Measurements from ENCODE around the gene PARP2. TPM values are rescaled to one million over a fixed set of nuclear protein-coding genes. Genes with fewer than 3 reads are reported as not detected.

The PARP2 gene, protein sequence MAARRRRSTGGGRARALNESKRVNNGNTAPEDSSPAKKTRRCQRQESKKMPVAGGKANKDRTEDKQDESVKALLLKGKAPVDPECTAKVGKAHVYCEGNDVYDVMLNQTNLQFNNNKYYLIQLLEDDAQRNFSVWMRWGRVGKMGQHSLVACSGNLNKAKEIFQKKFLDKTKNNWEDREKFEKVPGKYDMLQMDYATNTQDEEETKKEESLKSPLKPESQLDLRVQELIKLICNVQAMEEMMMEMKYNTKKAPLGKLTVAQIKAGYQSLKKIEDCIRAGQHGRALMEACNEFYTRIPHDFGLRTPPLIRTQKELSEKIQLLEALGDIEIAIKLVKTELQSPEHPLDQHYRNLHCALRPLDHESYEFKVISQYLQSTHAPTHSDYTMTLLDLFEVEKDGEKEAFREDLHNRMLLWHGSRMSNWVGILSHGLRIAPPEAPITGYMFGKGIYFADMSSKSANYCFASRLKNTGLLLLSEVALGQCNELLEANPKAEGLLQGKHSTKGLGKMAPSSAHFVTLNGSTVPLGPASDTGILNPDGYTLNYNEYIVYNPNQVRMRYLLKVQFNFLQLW
- total RNA-seq (2014; rRNA removed; shearing (Covaris generic)) (5.8 and 10.1 TPM in 2 replicates), polyA plus RNA-seq (2016; fragmentation: Nextera tagmentation; extraction: Ambion mirVana) (25.1 and 26.0 TPM in 2 replicates)

GRCh38 chr14:20343092-20343861, at the start of gene PARP2:
PARP2 (plus strand) TSS chr14:20343635; CDS start chr14:20343642, 7 bp downstream.
- H3K36me3 ChIP-seq (ENCODE audit: low read depth), result peaks cover 11% of the 10 kb centered on the region
- H3K27ac ChIP-seq, result peak within 1 kb of the TSS; percentile 90
- peak; percentile 100 for DNase-seq
- TF ChIP-seq EZH2phosphoT487 (IDR thresholded peaks at IDR 0.05; ENCODE audit: insufficient read depth, low read depth), result no peak
- TF ChIP-seq EZH2 (IDR thresholded peaks at IDR 0.05; ENCODE audit: insufficient read depth, poor library complexity, severe bottlenecking), result no peak
- H3K4me2 ChIP-seq (ENCODE audit: unreplicated experiment), result peak within 1 kb of the TSS; percentile 97
- in situ Hi-C loops (cut with MboI), result no loop called here
- H3K27me3 ChIP-seq (replicated peaks; ENCODE audit: insufficient read depth), result no peaks in the 10 kb centered on the region
- H3K9ac ChIP-seq, result peak within 1 kb of the TSS; percentile 96
- no peaks in the 10 kb centered on the region for H3K9me2 ChIP-seq (ENCODE audit: insufficient read depth)
- peaks cover 21% of the 10 kb centered on the region for H3F3A ChIP-seq (ENCODE audit: insufficient read depth)
- peaks cover 18% of the 10 kb centered on the region for H3K79me2 ChIP-seq (ENCODE audit: insufficient read depth)
- H3K9me3 ChIP-seq (ENCODE audit: low read depth), result no peaks in the 10 kb centered on the region
- 0 out of 2 replicates have a peak, but pooled peaks cover 5% of the 10 kb centered on the region for H3K4me1 ChIP-seq (ENCODE audit: insufficient read depth)
- H2AFZ ChIP-seq, result peak within 1 kb of the TSS; percentile 96
- H3K4me3 ChIP-seq, result peak within 1 kb of the TSS; percentile 88
- WGBS, 2 experiments (ENCODE audit: low coverage in 1 of 2, low lambda C conversion rate in 2 of 2, missing lambda C conversion rate in 2 of 2), result 1% methylated on average over 40 to 50 of the region's 50 CpGs
- H4K20me1 ChIP-seq (ENCODE audit: insufficient read depth), result no peaks in the 10 kb centered on the region

- no peak for DNase-seq
- Histone ChIP-seq H3K9me3 (ENCODE audit: low read depth) (no peaks in the 10 kb centered on the region), H3F3A (ENCODE audit: insufficient read depth) (no peaks in the 10 kb centered on the region), H3K4me2 (ENCODE audit: unreplicated experiment) (no peak overlapping the region), H3K79me2 (ENCODE audit: insufficient read depth) (no peaks in the 10 kb centered on the region), H3K9me2 (ENCODE audit: insufficient read depth) (no peaks in the 10 kb centered on the region), H3K27me3 (replicated peaks; ENCODE audit: insufficient read depth) (no peaks in the 10 kb centered on the region), H3K4me1 (ENCODE audit: insufficient read depth) (no peaks in the 10 kb centered on the region), H3K36me3 (ENCODE audit: low read depth) (peaks cover 59% of the 10 kb centered on the region), H3K27ac (no peak overlapping the region), H3K9ac (no peak overlapping the region), H2AFZ (no peak overlapping the region), H3K4me3 (no peak overlapping the region), H4K20me1 (ENCODE audit: insufficient read depth) (no peaks in the 10 kb centered on the region)
- WGBS, 2 experiments (ENCODE audit: low coverage in 1 of 2, low lambda C conversion rate in 2 of 2, missing lambda C conversion rate in 2 of 2), result 98 to 100% methylated on average over 2 of the region's 2 CpGs
- TF ChIP-seq EZH2phosphoT487 (IDR thresholded peaks at IDR 0.05; ENCODE audit: insufficient read depth, low read depth) (no peak), EZH2 (IDR thresholded peaks at IDR 0.05; ENCODE audit: insufficient read depth, poor library complexity, severe bottlenecking) (no peak)
- in situ Hi-C loops (cut with MboI), result no loop called here
These were observed 48.8 kb upstream of the PARP2 start for GRCh38 chr14:20294636-20295035.

DNA sequence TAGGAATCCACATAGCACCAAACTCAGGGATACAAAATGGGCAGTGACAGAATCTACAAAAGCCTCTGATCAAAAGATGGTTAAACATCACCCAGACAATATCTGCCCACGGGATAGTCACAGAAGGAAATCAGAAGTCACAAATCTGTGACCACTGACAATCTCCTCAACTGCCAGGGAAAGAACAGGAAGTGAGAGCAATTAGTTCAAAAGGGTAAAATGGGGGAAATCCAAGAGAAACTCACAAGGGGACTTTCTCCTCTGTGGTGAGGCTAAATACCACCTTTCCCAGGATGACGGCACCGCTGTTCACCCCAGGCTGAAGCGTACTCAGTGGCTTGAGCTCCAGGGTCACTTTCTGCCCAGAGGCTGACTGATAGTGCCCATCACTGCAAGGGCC, 48.4 kb upstream of the PARP2 start:
- in situ Hi-C loops (cut with MboI), result no loop called here
- Histone ChIP-seq H3K36me3 (ENCODE audit: low read depth) (peaks cover 61% of the 10 kb centered on the region), H2AFZ (no peak overlapping the region)

DNA sequence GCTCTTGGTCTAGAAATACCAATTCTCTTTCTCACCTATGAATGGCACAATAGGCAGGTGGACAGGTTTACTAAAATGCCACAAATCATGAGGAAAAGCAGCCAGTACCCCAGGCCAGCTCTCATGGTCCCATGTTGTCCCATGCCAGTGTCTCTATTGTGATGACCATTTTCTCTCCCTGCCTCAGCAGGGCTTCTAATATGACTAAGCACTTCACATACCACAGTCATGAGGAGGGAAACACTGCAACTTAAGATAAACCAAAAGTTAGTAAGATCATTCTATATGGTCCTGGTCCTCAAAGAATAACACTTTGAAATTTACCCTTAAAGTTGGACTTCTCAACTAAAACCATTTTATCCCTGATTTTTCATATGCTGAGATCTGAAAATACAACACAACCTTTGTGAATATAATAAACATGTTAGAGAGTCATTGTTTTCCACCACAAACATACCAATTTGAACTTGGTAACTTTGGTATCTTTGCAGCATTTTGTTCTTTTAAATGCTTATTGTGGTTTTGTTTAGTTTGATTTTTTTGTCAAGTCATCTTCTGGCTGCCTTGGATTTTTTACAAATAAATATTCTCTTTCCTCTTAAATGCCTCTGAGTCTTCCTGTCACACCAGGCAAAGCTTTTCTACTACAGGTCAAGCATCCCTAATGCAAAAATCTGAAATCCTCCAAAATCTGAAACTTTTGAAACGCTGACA, 41.2 kb upstream of the PARP2 start:
- peaks cover 25% of the 10 kb centered on the region for H3K36me3 ChIP-seq (ENCODE audit: low read depth)
- H3K4me3 ChIP-seq, result no peak overlapping the region
- no peak overlapping the region for H2AFZ ChIP-seq
- DNase-seq, result peak; percentile 70
- H3K27ac ChIP-seq, result peak overlapping the region; percentile 16
- no peaks in the 10 kb centered on the region for H3K27me3 ChIP-seq (replicated peaks; ENCODE audit: insufficient read depth)
- no peak overlapping the region for H3K9ac ChIP-seq
- peaks cover 16% of the 10 kb centered on the region for H3K4me1 ChIP-seq (ENCODE audit: insufficient read depth)
- TF ChIP-seq EZH2phosphoT487 (IDR thresholded peaks at IDR 0.05; ENCODE audit: insufficient read depth, low read depth) (no peak), EZH2 (IDR thresholded peaks at IDR 0.05; ENCODE audit: insufficient read depth, poor library complexity, severe bottlenecking) (no peak)
- H3K9me3 ChIP-seq (ENCODE audit: low read depth), result no peaks in the 10 kb centered on the region
- H3K4me2 ChIP-seq (ENCODE audit: unreplicated experiment), result no peak overlapping the region
- in situ Hi-C loops (cut with MboI), result no loop called here
- no peaks in the 10 kb centered on the region for H4K20me1 ChIP-seq (ENCODE audit: insufficient read depth)
- H3K79me2 ChIP-seq (ENCODE audit: insufficient read depth), result peaks cover 27% of the 10 kb centered on the region
- H3F3A ChIP-seq (ENCODE audit: insufficient read depth), result peaks cover 10% of the 10 kb centered on the region; the same call in 1 of the 2 replicates
- no peaks in the 10 kb centered on the region for H3K9me2 ChIP-seq (ENCODE audit: insufficient read depth)
- 59% methylated on average over 1 of the region's 1 CpG for WGBS, 2 experiments (ENCODE audit: low coverage in 1 of 2, low lambda C conversion rate in 2 of 2, missing lambda C conversion rate in 2 of 2)

More for the DNA sequence above, 48.4 kb upstream of the PARP2 start:
- Histone ChIP-seq H3K4me1 (ENCODE audit: insufficient read depth) (no peaks in the 10 kb centered on the region), H3K79me2 (ENCODE audit: insufficient read depth) (no peaks in the 10 kb centered on the region), H3K4me2 (ENCODE audit: unreplicated experiment) (no peak overlapping the region), H3K9ac (no peak overlapping the region), H3K27me3 (replicated peaks; ENCODE audit: insufficient read depth) (no peaks in the 10 kb centered on the region), H4K20me1 (ENCODE audit: insufficient read depth) (no peaks in the 10 kb centered on the region), H3F3A (ENCODE audit: insufficient read depth) (no peaks in the 10 kb centered on the region), H3K4me3 (no peak overlapping the region), H3K9me2 (ENCODE audit: insufficient read depth) (no peaks in the 10 kb centered on the region), H3K9me3 (ENCODE audit: low read depth) (no peaks in the 10 kb centered on the region), H3K27ac (no peak overlapping the region)
- DNase-seq, result no peak
- 97 to 98% methylated on average over 4 of the region's 4 CpGs for WGBS, 2 experiments (ENCODE audit: low coverage in 1 of 2, low lambda C conversion rate in 2 of 2, missing lambda C conversion rate in 2 of 2)
- TF ChIP-seq EZH2phosphoT487 (IDR thresholded peaks at IDR 0.05; ENCODE audit: insufficient read depth, low read depth), result no peak

Measured in GM23248 (cell line).